SK-N-SH (cell line): ENCODE data around the gene PRDM8.

Source experiments
- CTCF ChIP-seq: fragments of 200-600 bp; sonication (generic); IDR thresholded peaks from 2 replicates; pipeline ENCODE4 v1.6.1; 2017; ENCODE audit warnings: antibody characterized with exemption, mild to moderate bottlenecking, moderate library complexity
- FOXJ3 ChIP-seq: sonication (generic); formaldehyde crosslinking; IDR thresholded peaks from 2 replicates; pipeline ENCODE4 v1.5.1; 2020; ENCODE audit warnings: mild to moderate bottlenecking, missing genetic modification reagents
- FOXM1 ChIP-seq: IDR thresholded peaks from 2 replicates; pipeline ENCODE4 v1.4.0; 2012; ENCODE audit warnings: low read depth, mild to moderate bottlenecking
- USF2 ChIP-seq: fragments of 150-350 bp; IDR thresholded peaks from 2 replicates; pipeline ENCODE4 v1.6.1; 2017; ENCODE audit warnings: antibody characterized with exemption, low read length, low read depth, borderline replicate concordance
- TF ChIP-seq, protein P1 (sequence below): IDR thresholded peaks from 2 replicates; pipeline ENCODE4 v1.6.1; 2012; ENCODE audit warnings: mild to moderate bottlenecking, low read depth, low read length, moderate library complexity

- TF ChIP-seq CTCF = no peak
- TF ChIP-seq, protein P1, sequence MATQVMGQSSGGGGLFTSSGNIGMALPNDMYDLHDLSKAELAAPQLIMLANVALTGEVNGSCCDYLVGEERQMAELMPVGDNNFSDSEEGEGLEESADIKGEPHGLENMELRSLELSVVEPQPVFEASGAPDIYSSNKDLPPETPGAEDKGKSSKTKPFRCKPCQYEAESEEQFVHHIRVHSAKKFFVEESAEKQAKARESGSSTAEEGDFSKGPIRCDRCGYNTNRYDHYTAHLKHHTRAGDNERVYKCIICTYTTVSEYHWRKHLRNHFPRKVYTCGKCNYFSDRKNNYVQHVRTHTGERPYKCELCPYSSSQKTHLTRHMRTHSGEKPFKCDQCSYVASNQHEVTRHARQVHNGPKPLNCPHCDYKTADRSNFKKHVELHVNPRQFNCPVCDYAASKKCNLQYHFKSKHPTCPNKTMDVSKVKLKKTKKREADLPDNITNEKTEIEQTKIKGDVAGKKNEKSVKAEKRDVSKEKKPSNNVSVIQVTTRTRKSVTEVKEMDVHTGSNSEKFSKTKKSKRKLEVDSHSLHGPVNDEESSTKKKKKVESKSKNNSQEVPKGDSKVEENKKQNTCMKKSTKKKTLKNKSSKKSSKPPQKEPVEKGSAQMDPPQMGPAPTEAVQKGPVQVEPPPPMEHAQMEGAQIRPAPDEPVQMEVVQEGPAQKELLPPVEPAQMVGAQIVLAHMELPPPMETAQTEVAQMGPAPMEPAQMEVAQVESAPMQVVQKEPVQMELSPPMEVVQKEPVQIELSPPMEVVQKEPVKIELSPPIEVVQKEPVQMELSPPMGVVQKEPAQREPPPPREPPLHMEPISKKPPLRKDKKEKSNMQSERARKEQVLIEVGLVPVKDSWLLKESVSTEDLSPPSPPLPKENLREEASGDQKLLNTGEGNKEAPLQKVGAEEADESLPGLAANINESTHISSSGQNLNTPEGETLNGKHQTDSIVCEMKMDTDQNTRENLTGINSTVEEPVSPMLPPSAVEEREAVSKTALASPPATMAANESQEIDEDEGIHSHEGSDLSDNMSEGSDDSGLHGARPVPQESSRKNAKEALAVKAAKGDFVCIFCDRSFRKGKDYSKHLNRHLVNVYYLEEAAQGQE = no peak
- TF ChIP-seq USF2 = no peak
- no peak for TF ChIP-seq FOXM1
- no peak for TF ChIP-seq FOXJ3 (CRISPR knock-in tag)
Measured at GRCh38 chr4:80209340-80209701, 12.0 kb downstream of the PRDM8 start.
